Thymus (tissue), 11 donors: ENCODE measurements around the gene CCDC12. TPM values are rescaled to one million over a fixed set of nuclear protein-coding genes. Genes with fewer than 3 reads are reported as not detected.

ENCODE experiments used
- DNase-seq, 9 donors: peaks; one replicate each; pipeline ENCODE4 v3.0.0-alpha.2; 2013; ENCODE audit warnings: low spot score in 9 of 9, low read depth in 6 of 9, missing footprints in 1 of 9
- H3K27ac ChIP-seq, 2 donors: one replicate each; pipeline ENCODE4 v1.5.1; 2013; ENCODE audit warnings: control low read depth in 1 of 2, low read depth in 1 of 2, low read length in 1 of 2, mild to moderate bottlenecking in 1 of 2, moderate library complexity in 1 of 2
- H3K27me3 ChIP-seq, 2 donors: one replicate each; pipeline ENCODE4 v1.5.1; 2013; ENCODE audit warnings: low read length in 1 of 2; ENCODE audit not compliant: control insufficient read depth in 2 of 2, insufficient read depth in 1 of 2
- H3K36me3 ChIP-seq, 2 donors: one replicate each; pipeline ENCODE4 v1.5.1; 2013; ENCODE audit warnings: low read length in 1 of 2, mild to moderate bottlenecking in 1 of 2, moderate library complexity in 1 of 2; ENCODE audit not compliant: control insufficient read depth in 2 of 2, insufficient read depth in 2 of 2
- H3K4me1 ChIP-seq, 2 donors: one replicate each; pipeline ENCODE4 v1.5.1; 2013; ENCODE audit warnings: low read length in 2 of 2; ENCODE audit not compliant: control insufficient read depth in 2 of 2, insufficient read depth in 2 of 2
- H3K4me3 ChIP-seq, 2 donors: one replicate each; pipeline ENCODE4 v1.5.1; 2013; ENCODE audit warnings: low read length in 2 of 2, control low read depth in 1 of 2, mild to moderate bottlenecking in 1 of 2
- H3K9me3 ChIP-seq, 2 donors: one replicate each; pipeline ENCODE4 v1.5.1; 2013; ENCODE audit warnings: low read length in 1 of 2, mild to moderate bottlenecking in 1 of 2; ENCODE audit not compliant: control insufficient read depth in 2 of 2, insufficient read depth in 1 of 2
- WGBS: extraction: QIAGEN DNeasy Blood & Tissue Kit; methylation state at CpG from one replicate; pipeline ENCODE4 v1.1.7; 2013; 5-methylcytosine and 5-hydroxymethylcytosine counted together
- polyA plus RNA-seq: library from polyadenylated mRNA; stranded (reverse); fragments of 200-250 nt; gene quantifications from one replicate; pipeline ENCODE4 v1.2.3, GENCODE V29; 2013
- total RNA-seq: library from RNA; stranded (reverse); fragments of 120-200 nt; gene quantifications from one replicate; pipeline ENCODE4 v1.2.4, GENCODE V29; 2013
- donor health status: healthy.

CCDC12 gene
- total and polyA plus RNA-seq, 2 donors, result 47.4 to 83.9 TPM

DNA sequence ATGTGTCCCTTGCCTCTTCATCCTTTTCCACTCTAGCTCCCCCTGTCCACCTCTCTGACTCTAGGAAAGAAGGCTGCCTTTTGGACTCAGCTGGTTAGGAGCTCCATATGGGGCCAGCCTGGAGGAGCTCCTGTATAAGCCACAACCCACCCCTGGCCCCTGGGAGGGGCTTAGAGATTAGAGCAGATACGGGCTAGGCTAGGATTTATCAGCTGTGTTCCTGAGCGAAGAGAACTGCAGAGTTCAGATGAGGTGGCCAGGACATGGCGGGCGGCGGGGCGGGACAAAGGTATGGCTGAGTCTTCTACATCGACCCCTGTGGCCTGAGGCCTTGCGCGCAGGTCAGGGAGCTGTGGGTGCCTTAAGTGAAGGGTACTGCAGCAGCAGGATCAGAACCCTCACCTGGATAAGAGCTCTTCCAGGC is 10.8 kb upstream of the CCDC12 start:
- DNase-seq, result no peak
- Histone ChIP-seq H3K9me3 (peaks cover 0 to 5% of the 10 kb centered on the region in 2 donors), H3K36me3 (peaks cover 3 to 32% of the 10 kb centered on the region in 2 donors), H3K4me1 (peaks cover 29 to 70% of the 10 kb centered on the region in 2 donors), H3K27ac (peak overlapping the region; percentile 11 to 86), H3K4me3 (peak overlapping the region in 1 of 2 donors; percentile 18), H3K27me3 (no peaks in the 10 kb centered on the region)
- 55% methylated on average over 9 of the region's 9 CpGs for WGBS

- H3K4me1 ChIP-seq, result peaks cover 33 to 75% of the 10 kb centered on the region in 2 donors
- peak overlapping the region; percentile 42 to 86 for H3K27ac ChIP-seq
- whole genome bisulfite sequencing, result 93% methylated on average over 3 of the region's 3 CpGs
Observed at GRCh38 chr3:46986782-46987310, 10.3 kb upstream of the CCDC12 start.

DNA sequence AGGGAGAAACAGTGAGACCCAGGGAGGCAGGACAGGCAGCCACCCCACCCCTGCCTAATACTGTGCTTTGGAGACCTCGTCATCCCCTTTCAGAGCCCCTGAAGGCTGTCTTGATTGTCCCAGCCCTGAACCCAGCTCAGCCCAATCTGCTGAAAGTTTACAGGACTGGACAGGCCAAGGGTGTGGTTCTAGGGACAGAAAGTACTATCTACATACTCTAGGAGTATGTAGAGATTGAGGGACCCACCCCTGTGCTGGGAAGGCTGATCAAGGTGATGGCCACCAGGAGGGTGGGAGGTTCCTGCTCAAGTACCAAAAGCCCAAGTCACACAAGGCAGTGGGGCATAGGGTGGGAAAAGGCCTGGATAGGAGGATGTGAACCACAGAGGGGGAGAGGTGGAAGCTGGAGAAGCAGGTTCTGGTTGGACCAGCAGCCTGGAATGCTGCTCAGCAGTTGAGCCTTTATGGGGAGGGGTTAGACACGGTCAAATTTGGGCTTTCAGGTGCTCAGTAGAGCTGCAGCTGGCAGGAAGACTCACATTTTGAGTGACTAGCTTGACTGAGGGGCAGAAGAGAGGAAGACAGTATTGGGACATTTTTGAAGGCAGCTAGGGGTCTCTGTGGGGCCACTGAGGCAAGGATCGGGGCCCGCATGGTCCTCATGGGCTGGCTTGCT is 9.6 kb upstream of the CCDC12 start:
- peaks cover 2 to 21% of the 10 kb centered on the region in 2 donors for H3K36me3 ChIP-seq
- H3K27ac ChIP-seq, result peak overlapping the region; percentile 42 to 86
- H3K4me3 ChIP-seq, result no peak overlapping the region
- H3K4me1 ChIP-seq, result peaks cover 35 to 79% of the 10 kb centered on the region in 2 donors
- WGBS, result 75% methylated on average over 4 of the region's 4 CpGs
- peaks cover 0 to 9% of the 10 kb centered on the region in 2 donors for H3K9me3 ChIP-seq
- peak in 1 of 9 donors; percentile 63 for DNase-seq
- no peaks in the 10 kb centered on the region for H3K27me3 ChIP-seq

More at GRCh38 chr3:46986782-46987310, 10.3 kb upstream of the CCDC12 start:
- Histone ChIP-seq H3K4me3 (peak overlapping the region in 1 of 2 donors; percentile 18), H3K27me3 (no peaks in the 10 kb centered on the region), H3K36me3 (peaks cover 3 to 27% of the 10 kb centered on the region in 2 donors), H3K9me3 (peaks cover 0 to 5% of the 10 kb centered on the region in 2 donors)
- DNase-seq, result no peak

- peaks cover 0 to 15% of the 10 kb centered on the region in 2 donors for H3K36me3 ChIP-seq
- H3K9me3 ChIP-seq, result peaks cover 0 to 9% of the 10 kb centered on the region in 2 donors
- WGBS, result 97% methylated on average over 5 of the region's 5 CpGs
- H3K4me3 ChIP-seq, result no peak overlapping the region
- H3K4me1 ChIP-seq, result peaks cover 37 to 84% of the 10 kb centered on the region in 2 donors
- peak overlapping the region in 1 of 2 donors; percentile 4 for H3K27ac ChIP-seq
- no peaks in the 10 kb centered on the region for H3K27me3 ChIP-seq
- DNase-seq, result no peak
Observed at GRCh38 chr3:46985588-46985987, 9.0 kb upstream of the CCDC12 start.

DNA sequence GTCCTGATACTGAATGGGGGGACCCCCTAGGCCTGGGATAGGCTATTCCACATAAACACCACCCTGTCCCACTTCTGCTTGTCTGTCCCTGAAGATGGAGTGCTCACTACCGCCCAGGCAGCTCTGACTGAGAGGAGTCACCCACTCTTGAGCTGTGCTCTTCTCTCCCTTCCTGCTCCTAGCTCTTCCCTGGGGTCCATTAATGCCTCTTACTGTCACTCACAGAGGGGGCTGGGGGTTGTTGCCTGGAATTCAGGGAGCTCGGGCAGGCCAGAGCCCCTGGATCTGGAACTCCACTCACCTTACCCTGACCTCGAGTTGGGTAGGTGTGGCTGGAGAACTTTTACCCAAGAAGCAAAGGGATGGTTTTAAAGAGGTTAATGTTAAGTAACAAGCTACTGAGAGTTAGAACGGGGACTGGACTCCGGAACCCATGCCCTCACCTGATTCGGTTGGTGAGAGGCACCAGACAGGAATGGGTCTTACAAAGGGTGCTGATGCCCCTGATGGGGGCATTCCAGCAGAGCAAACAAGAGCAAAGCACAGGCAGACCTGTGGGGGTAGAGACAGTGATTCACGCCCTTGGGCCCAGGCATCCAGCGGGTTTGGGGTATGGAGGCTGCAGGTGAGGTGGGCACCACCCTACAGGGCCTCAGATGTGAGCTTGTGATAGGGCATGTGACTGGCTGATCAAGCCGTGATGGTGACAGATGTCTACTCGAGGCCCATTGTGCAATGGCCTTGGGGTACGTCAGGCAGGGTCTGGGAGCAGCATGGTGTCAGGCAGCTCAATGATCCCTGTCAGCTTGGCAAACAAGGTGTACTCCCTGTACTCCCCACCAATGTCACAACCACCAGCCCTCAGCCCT is 8.3 kb upstream of the CCDC12 start:
- peaks cover 0 to 14% of the 10 kb centered on the region in 2 donors for H3K36me3 ChIP-seq
- H3K4me3 ChIP-seq, result no peak overlapping the region
- H3K27me3 ChIP-seq, result no peaks in the 10 kb centered on the region
- no peak for DNase-seq
- H3K9me3 ChIP-seq, result peaks cover 0 to 9% of the 10 kb centered on the region in 2 donors
- no peak overlapping the region for H3K27ac ChIP-seq
- peaks cover 40 to 91% of the 10 kb centered on the region in 2 donors for H3K4me1 ChIP-seq
- WGBS, result 95% methylated on average over 11 of the region's 11 CpGs

DNA sequence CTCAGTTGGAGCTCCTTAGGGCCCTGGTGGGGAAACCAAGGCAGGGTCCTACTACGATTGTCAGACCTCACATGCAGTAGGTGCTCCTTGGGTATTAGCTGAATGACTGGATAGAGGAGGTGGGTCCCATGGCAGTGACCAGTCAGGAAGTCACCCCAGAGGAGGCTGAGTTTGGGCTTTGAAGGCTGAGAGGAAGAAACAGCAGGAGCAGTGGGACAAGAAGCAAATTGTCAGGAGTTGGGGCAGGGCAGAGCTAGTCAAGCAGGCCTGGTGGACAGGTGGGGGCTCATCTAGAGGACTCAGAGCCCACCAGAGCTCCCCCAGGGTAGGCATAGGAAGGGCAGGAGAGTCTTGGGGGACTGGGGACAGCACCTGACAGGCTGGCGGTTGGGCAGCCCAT is 6.0 kb upstream of the CCDC12 start:
- no peak overlapping the region for H3K4me3 ChIP-seq
- WGBS, result 95% methylated on average over 2 of the region's 2 CpGs
- H3K27ac ChIP-seq, result no peak overlapping the region
- H3K27me3 ChIP-seq, result no peaks in the 10 kb centered on the region
- H3K9me3 ChIP-seq, result peaks cover 0 to 9% of the 10 kb centered on the region in 2 donors
- DNase-seq, result no peak
- H3K36me3 ChIP-seq, result peaks cover 0 to 7% of the 10 kb centered on the region in 2 donors
- H3K4me1 ChIP-seq, result peaks cover 46 to 86% of the 10 kb centered on the region in 2 donors

- no peak overlapping the region for H3K4me3 ChIP-seq
- H3K36me3 ChIP-seq, result peaks cover 0 to 7% of the 10 kb centered on the region in 2 donors
- peaks cover 44 to 85% of the 10 kb centered on the region in 2 donors for H3K4me1 ChIP-seq
- 45% methylated on average over 5 of the region's 5 CpGs for WGBS
- H3K27ac ChIP-seq, result peak overlapping the region in 1 of 2 donors; percentile 71
- H3K27me3 ChIP-seq, result no peaks in the 10 kb centered on the region
- H3K9me3 ChIP-seq, result peaks cover 0 to 5% of the 10 kb centered on the region in 2 donors
- peak in 1 of 9 donors; percentile 45 for DNase-seq
Observed at GRCh38 chr3:46981932-46982471, 5.5 kb upstream of the CCDC12 start.

GRCh38 chr3:46979958-46980497 is 3.5 kb upstream of the CCDC12 start:
- 3% methylated on average over 40 of the region's 40 CpGs for WGBS
- H3K27ac ChIP-seq, result peak overlapping the region; percentile 55 to 93
- peaks cover 31 to 79% of the 10 kb centered on the region in 2 donors for H3K4me1 ChIP-seq
- H3K27me3 ChIP-seq, result no peaks in the 10 kb centered on the region
- no peak for DNase-seq
- H3K36me3 ChIP-seq, result peaks cover 0 to 2% of the 10 kb centered on the region in 2 donors
- peak overlapping the region; percentile 63 to 84 for H3K4me3 ChIP-seq
- H3K9me3 ChIP-seq, result peaks cover 0 to 4% of the 10 kb centered on the region in 2 donors
